Measurements from ENCODE around the gene IGSF9B. TPM values are rescaled to one million over a fixed set of nuclear protein-coding genes. Genes with fewer than 3 reads are reported as not detected.

The IGSF9B gene
- total RNA-seq, 4 donors from 2014 or later: 5.2 to 14.5 (median 8.0) TPM

DNA sequence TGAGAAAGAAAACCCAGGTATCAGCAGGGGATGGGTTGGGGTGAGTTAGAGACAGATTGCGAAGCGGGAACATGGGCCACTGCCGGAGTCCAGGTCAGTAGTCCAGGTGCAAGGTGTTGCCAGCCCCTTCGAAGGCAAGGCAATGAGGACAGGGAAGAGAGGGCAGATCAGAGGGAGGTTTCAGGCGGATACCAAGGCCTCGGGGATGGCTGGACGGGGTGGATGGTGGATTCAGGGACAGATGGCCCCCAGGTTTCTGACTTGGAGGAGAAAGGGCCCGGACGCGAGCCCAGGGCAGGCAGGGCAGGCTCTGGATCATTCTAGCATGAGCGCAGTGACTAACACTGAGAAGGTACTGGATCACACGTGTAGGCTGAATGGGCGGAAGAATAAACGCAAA is 25.4 kb upstream of the IGSF9B start:
- DNase-seq (ENCODE audit: low spot score in 2 of 2): no peak
- WGBS, 2 donors: 89 to 94% methylated on average over 14 of the region's 14 CpGs
- H3K4me3 ChIP-seq (ENCODE audit: low read depth, poor library complexity, severe bottlenecking): no peak overlapping the region
- intact Hi-C loops (cut with DNase I; ENCODE audit: low total_unique reads): no loop called here
- TF ChIP-seq POLR2A (IDR thresholded peaks at IDR 0.05): no peak

DNA sequence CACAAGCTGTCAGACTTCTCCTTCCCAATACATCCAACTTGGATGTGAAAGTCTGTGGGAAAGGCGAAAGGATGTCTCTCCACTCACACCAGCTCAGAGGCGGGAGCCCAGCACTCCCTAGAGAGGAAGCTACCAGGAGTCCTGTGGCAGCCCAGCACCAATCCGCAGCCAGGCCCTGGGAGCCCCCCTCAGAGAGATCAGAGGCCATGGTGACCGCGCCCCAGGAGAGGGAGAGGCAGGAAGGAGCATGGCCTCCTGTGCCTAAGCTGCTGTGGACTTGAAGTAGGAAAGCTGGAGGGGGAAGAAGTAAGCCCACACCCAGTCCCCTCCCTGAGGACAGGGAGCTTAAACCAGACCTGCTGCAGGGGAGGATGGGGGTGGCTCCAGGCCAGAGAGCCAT is 24.4 kb upstream of the IGSF9B start:
- WGBS, 2 donors: 70 to 71% methylated on average over 5 of the region's 5 CpGs
- no peak overlapping the region for H3K4me3 ChIP-seq (ENCODE audit: low read depth, poor library complexity, severe bottlenecking)
- DNase-seq (ENCODE audit: low spot score in 2 of 2): no peak
- intact Hi-C loops (cut with DNase I; ENCODE audit: low total_unique reads): no loop called here
- TF ChIP-seq POLR2A (IDR thresholded peaks at IDR 0.05): no peak
- TF ChIP-seq, protein P1, sequence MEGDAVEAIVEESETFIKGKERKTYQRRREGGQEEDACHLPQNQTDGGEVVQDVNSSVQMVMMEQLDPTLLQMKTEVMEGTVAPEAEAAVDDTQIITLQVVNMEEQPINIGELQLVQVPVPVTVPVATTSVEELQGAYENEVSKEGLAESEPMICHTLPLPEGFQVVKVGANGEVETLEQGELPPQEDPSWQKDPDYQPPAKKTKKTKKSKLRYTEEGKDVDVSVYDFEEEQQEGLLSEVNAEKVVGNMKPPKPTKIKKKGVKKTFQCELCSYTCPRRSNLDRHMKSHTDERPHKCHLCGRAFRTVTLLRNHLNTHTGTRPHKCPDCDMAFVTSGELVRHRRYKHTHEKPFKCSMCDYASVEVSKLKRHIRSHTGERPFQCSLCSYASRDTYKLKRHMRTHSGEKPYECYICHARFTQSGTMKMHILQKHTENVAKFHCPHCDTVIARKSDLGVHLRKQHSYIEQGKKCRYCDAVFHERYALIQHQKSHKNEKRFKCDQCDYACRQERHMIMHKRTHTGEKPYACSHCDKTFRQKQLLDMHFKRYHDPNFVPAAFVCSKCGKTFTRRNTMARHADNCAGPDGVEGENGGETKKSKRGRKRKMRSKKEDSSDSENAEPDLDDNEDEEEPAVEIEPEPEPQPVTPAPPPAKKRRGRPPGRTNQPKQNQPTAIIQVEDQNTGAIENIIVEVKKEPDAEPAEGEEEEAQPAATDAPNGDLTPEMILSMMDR (IDR thresholded peaks at IDR 0.05): no peak

DNA sequence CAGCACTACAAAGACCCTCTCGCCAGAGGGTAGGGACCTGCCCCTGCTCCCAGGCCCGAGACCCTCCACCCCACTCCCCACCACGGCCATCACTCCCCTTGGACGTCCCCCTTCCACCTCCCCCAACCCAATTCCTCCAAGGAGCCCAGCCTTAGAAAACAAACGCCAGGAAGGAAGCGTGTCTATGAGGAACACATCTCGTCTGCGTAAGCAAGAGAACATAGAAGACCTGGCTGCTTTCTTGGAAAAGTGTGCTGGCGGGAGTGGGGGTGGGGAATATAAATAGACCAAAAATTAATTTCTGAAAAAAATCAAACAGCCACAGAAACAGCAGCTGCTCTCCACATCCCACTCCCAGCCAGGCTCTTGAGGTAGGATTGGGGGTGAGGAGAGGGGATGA is 23.9 kb upstream of the IGSF9B start:
- WGBS, 2 donors: 64 to 73% methylated on average over 9 of the region's 9 CpGs

DNA sequence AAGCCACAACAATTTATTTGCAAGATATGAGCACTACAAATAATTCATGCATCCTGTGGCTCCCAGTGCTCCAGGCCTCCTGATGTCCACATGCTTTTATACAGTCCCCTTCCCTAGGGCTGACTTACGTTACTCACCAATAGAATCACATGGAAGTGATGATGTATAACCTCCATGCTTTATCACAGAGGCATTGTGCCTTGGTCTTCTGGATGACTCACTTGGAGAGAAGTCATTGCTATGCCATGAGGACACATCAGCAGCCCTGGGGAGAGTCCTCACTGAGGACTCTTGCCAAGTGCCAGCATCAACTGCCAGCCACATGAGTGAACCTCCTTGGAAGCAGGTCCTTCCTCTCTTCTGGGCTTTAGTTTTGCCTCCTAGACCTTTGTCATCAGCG is 22.0 kb upstream of the IGSF9B start:
- WGBS, 2 donors: 92 to 100% methylated on average over 2 of the region's 2 CpGs
- H3K4me3 ChIP-seq (ENCODE audit: low read depth, poor library complexity, severe bottlenecking): no peak overlapping the region
- intact Hi-C loops (cut with DNase I; ENCODE audit: low total_unique reads): no loop called here
- DNase-seq (ENCODE audit: low spot score in 2 of 2): no peak
- TF ChIP-seq, protein P1 (IDR thresholded peaks at IDR 0.05): no peak
- no peak for TF ChIP-seq POLR2A (IDR thresholded peaks at IDR 0.05)

More for the DNA sequence above, 23.9 kb upstream of the IGSF9B start:
- TF ChIP-seq, protein P1 (IDR thresholded peaks at IDR 0.05): no peak
- no peak for TF ChIP-seq POLR2A (IDR thresholded peaks at IDR 0.05)
- intact Hi-C loops (cut with DNase I; ENCODE audit: low total_unique reads): no loop called here
- no peak for DNase-seq (ENCODE audit: low spot score in 2 of 2)
- no peak overlapping the region for H3K4me3 ChIP-seq (ENCODE audit: low read depth, poor library complexity, severe bottlenecking)

DNA sequence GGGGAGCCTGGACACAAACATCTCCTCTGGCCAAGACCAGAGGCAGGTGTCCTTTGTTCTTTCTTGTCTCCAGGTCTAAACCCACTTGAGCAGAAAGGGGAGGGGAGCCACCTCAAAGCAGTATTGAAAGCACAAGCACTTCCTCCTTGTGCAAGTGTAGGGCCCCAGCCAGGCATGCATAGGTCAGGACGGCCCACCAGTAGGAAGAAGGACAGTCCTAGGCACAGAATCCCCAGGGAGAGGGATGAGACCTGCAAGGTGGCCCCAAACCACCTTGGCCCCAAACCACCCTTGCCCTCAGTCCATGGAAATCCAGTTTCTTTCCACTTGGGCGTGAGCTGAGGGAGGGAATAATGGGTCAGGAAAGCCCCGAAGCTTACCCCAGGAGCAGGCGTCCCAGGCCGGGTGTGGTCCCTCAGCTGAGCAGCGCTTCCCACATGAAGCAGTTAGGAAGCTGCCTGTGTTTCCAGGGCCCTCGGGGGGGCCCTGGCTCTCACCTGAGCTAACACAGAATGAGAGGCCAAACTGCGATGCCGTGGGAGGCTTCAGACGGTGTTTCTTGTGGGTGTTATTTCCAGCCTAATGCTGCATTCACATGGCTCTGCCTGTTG is 20.4 kb upstream of the IGSF9B start:
- 57 to 63% methylated on average over 10 of the region's 10 CpGs for WGBS, 2 donors
- H3K4me3 ChIP-seq (ENCODE audit: low read depth, poor library complexity, severe bottlenecking): no peak overlapping the region

DNA sequence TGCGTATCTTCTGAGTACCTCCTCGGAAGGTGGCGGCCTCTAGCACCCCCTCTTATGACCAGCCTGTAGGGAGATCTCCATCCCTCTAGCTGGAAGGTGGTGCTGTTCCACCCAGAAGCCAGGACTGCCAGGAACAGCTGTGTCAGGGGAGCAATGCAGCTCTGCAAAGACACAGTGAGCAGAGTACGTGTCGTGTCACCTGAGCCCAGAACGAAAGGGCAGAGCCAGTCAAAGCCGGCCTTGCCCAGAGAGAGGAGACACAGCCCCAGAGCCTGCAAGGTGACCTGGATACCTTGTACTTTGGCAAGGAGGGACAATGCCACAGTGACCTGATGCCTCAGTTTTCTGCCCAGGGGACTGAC is 18.7 kb upstream of the IGSF9B start:
- intact Hi-C loops (cut with DNase I; ENCODE audit: low total_unique reads): no loop called here
- no peak overlapping the region for H3K4me3 ChIP-seq (ENCODE audit: low read depth, poor library complexity, severe bottlenecking)
- WGBS, 2 donors: 78 to 84% methylated on average over 7 of the region's 7 CpGs
- TF ChIP-seq, protein P1 (IDR thresholded peaks at IDR 0.05): no peak
- no peak for TF ChIP-seq POLR2A (IDR thresholded peaks at IDR 0.05)
- DNase-seq (ENCODE audit: low spot score in 2 of 2): no peak

More for the DNA sequence above, 20.4 kb upstream of the IGSF9B start:
- intact Hi-C loops (cut with DNase I; ENCODE audit: low total_unique reads): no loop called here
- no peak for DNase-seq (ENCODE audit: low spot score in 2 of 2)
- TF ChIP-seq, protein P1 (IDR thresholded peaks at IDR 0.05): no peak
- TF ChIP-seq POLR2A (IDR thresholded peaks at IDR 0.05): no peak

All from lower leg skin (tissue), 4 donors.